Measurements from ENCODE around the gene DOCK8.

DNA sequence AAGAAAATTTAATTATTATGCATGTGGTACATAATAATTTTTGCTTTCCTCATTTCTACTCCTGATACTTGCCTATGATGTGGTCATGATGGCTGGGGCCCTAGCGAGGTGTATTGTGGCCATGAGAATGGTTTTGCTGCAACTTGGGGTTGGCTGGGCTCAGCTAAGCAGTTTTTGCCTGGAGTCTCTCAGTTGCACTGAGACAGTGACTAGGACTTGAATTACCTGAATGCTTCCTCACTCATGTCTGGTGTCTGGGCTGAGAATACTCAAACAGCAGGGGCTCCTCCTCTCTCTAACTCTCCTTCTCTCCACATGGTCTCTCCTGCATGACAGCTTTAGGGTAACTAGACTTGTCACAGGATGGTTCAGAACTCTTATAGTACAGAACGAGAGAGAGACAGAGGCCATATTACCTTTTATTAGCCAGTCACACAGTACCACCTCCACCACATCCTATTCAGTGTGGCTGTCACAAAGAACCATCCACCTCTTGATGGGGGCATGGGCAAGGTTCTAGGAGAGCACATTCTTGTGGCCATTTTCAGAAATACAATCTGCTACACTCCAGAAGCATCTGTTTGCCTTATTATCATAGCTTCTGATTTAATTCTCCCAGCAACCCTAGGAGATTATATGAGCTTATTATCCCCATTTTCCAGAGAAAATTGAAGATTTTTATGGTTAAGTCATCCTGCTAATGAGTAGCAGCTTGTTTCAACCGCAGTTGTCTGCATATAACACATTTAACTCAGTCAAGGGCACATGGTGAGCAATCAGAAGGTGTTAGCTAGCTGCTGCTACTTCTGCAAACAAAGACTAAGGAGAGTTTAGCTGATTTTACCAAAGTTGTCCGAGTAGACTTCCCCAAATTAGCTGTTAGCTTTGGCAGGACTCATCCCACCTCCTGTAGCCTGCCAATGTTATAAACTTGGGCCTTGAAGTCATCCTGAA lies 245.1 kb downstream of the DOCK8 start:
- TF ChIP-seq EZH2 (IDR thresholded peaks at IDR 0.05; ENCODE audit: insufficient read depth, low read length) (no peak), CTCF (IDR thresholded peaks at IDR 0.05; ENCODE audit: insufficient read depth, low read depth, low read length) (no peak)
